ENCODE data around the gene ACOXL. TPM values are rescaled to one million over a fixed set of nuclear protein-coding genes. Genes with fewer than 3 reads are reported as not detected.
A peak's percentile ranks its signal among the peaks of the same experiment; 100 is the strongest.
"Not testable (repeated sequence)": the region's sequence is repeated elsewhere in the genome, so short reads cannot be mapped to it uniquely, and the experiment has no call there.

ACOXL gene
- polyA plus RNA-seq, 3 donors from 2014 or later, result not detected

GRCh38 chr2:111068435-111069058 lies 336.2 kb downstream of the ACOXL start:
- H3K9me3 Mint-ChIP-seq, result no peaks in the 10 kb centered on the region
- H3K4me3 Mint-ChIP-seq, result no peak overlapping the region
- no peak for DNase-seq
- H3K4me1 Mint-ChIP-seq, result peaks cover 10 to 20% of the 10 kb centered on the region in 2 donors
- H3K36me3 Mint-ChIP-seq, result no peaks in the 10 kb centered on the region
- H3K27me3 Mint-ChIP-seq (ENCODE audit: low read depth in 3 of 3), result no peaks in the 10 kb centered on the region
- no peak overlapping the region for H3K27ac Mint-ChIP-seq

- Mint-ChIP-seq H3K9me3 (peaks cover under 1 to 8% (median 5%) of the 10 kb centered on the region in 6 donors), H3K27me3 (ENCODE audit: low read depth in 3 of 3) (no peaks in the 10 kb centered on the region), H3K27ac (no peak overlapping the region), H3K4me1 (peaks cover 10 to 19% of the 10 kb centered on the region in 2 donors), H3K4me3 (no peak overlapping the region), H3K36me3 (no peaks in the 10 kb centered on the region)
- DNase-seq, result no peak
Observed at GRCh38 chr2:111069722-111070121, 337.3 kb downstream of the ACOXL start.

GRCh38 chr2:111071600-111072171 lies 339.3 kb downstream of the ACOXL start:
- H3K9me3 Mint-ChIP-seq, result peaks cover 6 to 27% (median 20%) of the 10 kb centered on the region in 6 donors

GRCh38 chr2:111072220-111072871 lies 340.0 kb downstream of the ACOXL start:
- Mint-ChIP-seq H3K36me3 (peaks cover 9 to 14% (median 12%) of the 10 kb centered on the region in 3 donors), H3K4me3 (no peak overlapping the region), H3K27me3 (ENCODE audit: low read depth in 3 of 3) (peaks cover 0 to 3% (median 2%) of the 10 kb centered on the region in 3 donors), H3K27ac (no peak overlapping the region), H3K9me3 (peaks cover 6 to 28% (median 23%) of the 10 kb centered on the region in 6 donors), H3K4me1 (no peaks in the 10 kb centered on the region)
- DNase-seq, result no peak

More at GRCh38 chr2:111071600-111072171, 339.3 kb downstream of the ACOXL start:
- Mint-ChIP-seq H3K27ac (no peak overlapping the region), H3K4me3 (no peak overlapping the region), H3K36me3 (peaks cover 6 to 12% (median 12%) of the 10 kb centered on the region in 3 donors), H3K27me3 (ENCODE audit: low read depth in 3 of 3) (peaks cover 0 to 2% (median 2%) of the 10 kb centered on the region in 3 donors), H3K4me1 (no peaks in the 10 kb centered on the region)
- no peak for DNase-seq

- not testable (repeated sequence) for H3K9me3 Mint-ChIP-seq, H3K4me1 Mint-ChIP-seq, H3K36me3 Mint-ChIP-seq, H3K27ac Mint-ChIP-seq, DNase-seq, H3K4me3 Mint-ChIP-seq
- peaks cover 7 to 15% (median 10%) of the 10 kb centered on the region in 3 donors for H3K27me3 Mint-ChIP-seq (ENCODE audit: low read depth in 3 of 3)
Observed at GRCh38 chr2:111082659-111083058, 350.3 kb downstream of the ACOXL start.

GRCh38 chr2:111091811-111092211 lies 359.4 kb downstream of the ACOXL start:
- Mint-ChIP-seq H3K9me3 (no peaks in the 10 kb centered on the region), H3K27me3 (ENCODE audit: low read depth in 3 of 3) (peaks cover 2 to 6% (median 2%) of the 10 kb centered on the region in 3 donors), H3K4me3 (no peak overlapping the region), H3K4me1 (no peaks in the 10 kb centered on the region), H3K36me3 (no peaks in the 10 kb centered on the region), H3K27ac (no peak overlapping the region)
- no peak for DNase-seq

- Mint-ChIP-seq H3K36me3 (no peaks in the 10 kb centered on the region), H3K9me3 (no peaks in the 10 kb centered on the region), H3K4me3 (no peak overlapping the region), H3K27me3 (ENCODE audit: low read depth in 3 of 3) (peaks cover 0 to 5% (median 4%) of the 10 kb centered on the region in 3 donors), H3K27ac (no peak overlapping the region), H3K4me1 (no peaks in the 10 kb centered on the region)
- no peak for DNase-seq
Observed at GRCh38 chr2:111094691-111095090, 362.3 kb downstream of the ACOXL start.

- DNase-seq, result no peak
- Mint-ChIP-seq H3K27me3 (ENCODE audit: low read depth in 3 of 3) (peaks cover 0 to 5% (median 4%) of the 10 kb centered on the region in 3 donors), H3K36me3 (no peaks in the 10 kb centered on the region), H3K9me3 (no peaks in the 10 kb centered on the region), H3K4me3 (no peak overlapping the region), H3K4me1 (no peaks in the 10 kb centered on the region), H3K27ac (no peak overlapping the region)
Observed at GRCh38 chr2:111095434-111095833, 363.1 kb downstream of the ACOXL start.

GRCh38 chr2:111099402-111099801 lies 367.0 kb downstream of the ACOXL start:
- H3K4me3 Mint-ChIP-seq, result no peak overlapping the region
- no peaks in the 10 kb centered on the region for H3K4me1 Mint-ChIP-seq
- no peaks in the 10 kb centered on the region for H3K9me3 Mint-ChIP-seq
- H3K27ac Mint-ChIP-seq, result no peak overlapping the region
- H3K36me3 Mint-ChIP-seq, result no peaks in the 10 kb centered on the region
- no peak for DNase-seq
- H3K27me3 Mint-ChIP-seq (ENCODE audit: low read depth in 3 of 3), result peaks cover 4 to 9% (median 6%) of the 10 kb centered on the region in 3 donors

- no peaks in the 10 kb centered on the region for H3K9me3 Mint-ChIP-seq
- H3K27me3 Mint-ChIP-seq (ENCODE audit: low read depth in 3 of 3), result peaks cover 4 to 9% (median 6%) of the 10 kb centered on the region in 3 donors
- H3K4me1 Mint-ChIP-seq, result no peaks in the 10 kb centered on the region
- no peaks in the 10 kb centered on the region for H3K36me3 Mint-ChIP-seq
- H3K27ac Mint-ChIP-seq, result no peak overlapping the region
- DNase-seq, result no peak
- peak overlapping the region in 1 of 5 donors; percentile 47 for H3K4me3 Mint-ChIP-seq
Observed at GRCh38 chr2:111100087-111100764, 367.9 kb downstream of the ACOXL start.

- Mint-ChIP-seq H3K27ac (peak overlapping the region in 1 of 6 donors; percentile 45), H3K4me3 (peak overlapping the region in 1 of 5 donors; percentile 47), H3K9me3 (no peaks in the 10 kb centered on the region), H3K4me1 (no peaks in the 10 kb centered on the region), H3K36me3 (no peaks in the 10 kb centered on the region), H3K27me3 (ENCODE audit: low read depth in 3 of 3) (peaks cover 4 to 9% (median 6%) of the 10 kb centered on the region in 3 donors)
- DNase-seq, result peak in 1 of 3 donors; percentile 15
Observed at GRCh38 chr2:111100765-111101162, 368.4 kb downstream of the ACOXL start.

GRCh38 chr2:111101592-111101991 lies 369.2 kb downstream of the ACOXL start:
- no peak overlapping the region for H3K4me3 Mint-ChIP-seq
- H3K27me3 Mint-ChIP-seq (ENCODE audit: low read depth in 3 of 3), result peaks cover 4 to 12% (median 6%) of the 10 kb centered on the region in 3 donors
- H3K9me3 Mint-ChIP-seq, result no peaks in the 10 kb centered on the region
- no peak overlapping the region for H3K27ac Mint-ChIP-seq
- H3K4me1 Mint-ChIP-seq, result no peaks in the 10 kb centered on the region
- H3K36me3 Mint-ChIP-seq, result no peaks in the 10 kb centered on the region
- DNase-seq, result no peak

GRCh38 chr2:111102216-111102615 lies 369.8 kb downstream of the ACOXL start:
- Mint-ChIP-seq H3K4me3 (no peak overlapping the region), H3K27ac (no peak overlapping the region), H3K27me3 (ENCODE audit: low read depth in 3 of 3) (peaks cover 4 to 11% (median 6%) of the 10 kb centered on the region in 3 donors), H3K36me3 (no peaks in the 10 kb centered on the region), H3K4me1 (no peaks in the 10 kb centered on the region), H3K9me3 (no peaks in the 10 kb centered on the region)
- DNase-seq, result no peak

GRCh38 chr2:111105926-111106325 lies 373.6 kb downstream of the ACOXL start:
- H3K27me3 Mint-ChIP-seq (ENCODE audit: low read depth in 3 of 3), result peaks cover 5 to 13% (median 7%) of the 10 kb centered on the region in 3 donors
- H3K4me1 Mint-ChIP-seq, result no peaks in the 10 kb centered on the region
- H3K4me3 Mint-ChIP-seq, result no peak overlapping the region
- no peaks in the 10 kb centered on the region for H3K36me3 Mint-ChIP-seq
- H3K27ac Mint-ChIP-seq, result no peak overlapping the region
- no peak for DNase-seq
- H3K9me3 Mint-ChIP-seq, result no peaks in the 10 kb centered on the region
